NCI-H345 treated with DMSO at 0.1 percent for 48 hours (cell line): ENCODE data around the gene COL11A2.
A peak's percentile ranks its signal among the peaks of the same experiment; 100 is the strongest.

Experiments used
- DNase-seq: peaks from one replicate; lab custom pipeline; 2025; ENCODE audit not compliant: unreplicated experiment; lab: John Stamatoyannopoulos, UW

The COL11A2 gene

GRCh38 chr6:33120001-33120400 lies 72.3 kb downstream of the COL11A2 start:
- no peak for DNase-seq

- peak; percentile 48 for DNase-seq
These were observed 73.6 kb downstream of the COL11A2 start for GRCh38 chr6:33118525-33119123.

- DNase-seq, result no peak
These were observed 74.4 kb downstream of the COL11A2 start for GRCh38 chr6:33117811-33118277.

GRCh38 chr6:33116841-33117711 lies 75.2 kb downstream of the COL11A2 start:
- DNase-seq, result no peak

GRCh38 chr6:33116417-33116816 lies 75.8 kb downstream of the COL11A2 start:
- no peak for DNase-seq

- DNase-seq, result no peak
These were observed 77.9 kb downstream of the COL11A2 start for GRCh38 chr6:33114406-33114805.

- no peak for DNase-seq
These were observed 78.5 kb downstream of the COL11A2 start for GRCh38 chr6:33113755-33114154.
